ENCODE data around the gene CTNNA2.

The CTNNA2 gene

GRCh38 chr2:79971807-79972206 is 459.0 kb downstream of the CTNNA2 start:
- DNase-seq (ENCODE audit: insufficient read length): no peak
- FAIRE-seq: no peak
- TF ChIP-seq POLR2A (IDR thresholded peaks at IDR 0.05; ENCODE audit: low read depth, low read length) (no peak), POLR2AphosphoS5 (IDR thresholded peaks at IDR 0.05; ENCODE audit: low read depth, low read length) (no peak), TAF1 (IDR thresholded peaks at IDR 0.05; ENCODE audit: borderline replicate concordance, low read depth, low read length) (no peak)

- FAIRE-seq: no peak
- TF ChIP-seq POLR2A (IDR thresholded peaks at IDR 0.05; ENCODE audit: low read depth, low read length) (no peak), TAF1 (IDR thresholded peaks at IDR 0.05; ENCODE audit: borderline replicate concordance, low read depth, low read length) (no peak), POLR2AphosphoS5 (IDR thresholded peaks at IDR 0.05; ENCODE audit: low read depth, low read length) (no peak)
- DNase-seq (ENCODE audit: insufficient read length): no peak
Observed at GRCh38 chr2:79972661-79973060, 459.8 kb downstream of the CTNNA2 start.

- FAIRE-seq (no peak), DNase-seq (ENCODE audit: insufficient read length) (no peak)
- TF ChIP-seq POLR2AphosphoS5 (IDR thresholded peaks at IDR 0.05; ENCODE audit: low read depth, low read length) (no peak), TAF1 (IDR thresholded peaks at IDR 0.05; ENCODE audit: borderline replicate concordance, low read depth, low read length) (no peak), POLR2A (IDR thresholded peaks at IDR 0.05; ENCODE audit: low read depth, low read length) (no peak)
Observed at GRCh38 chr2:79975791-79976565, 463.1 kb downstream of the CTNNA2 start.

GRCh38 chr2:79977792-79978191 is 464.9 kb downstream of the CTNNA2 start:
- DNase-seq (ENCODE audit: insufficient read length) (no peak), FAIRE-seq (no peak)
- no peak for TF ChIP-seq POLR2A (IDR thresholded peaks at IDR 0.05; ENCODE audit: low read depth, low read length)
- TF ChIP-seq POLR2AphosphoS5 (IDR thresholded peaks at IDR 0.05; ENCODE audit: low read depth, low read length): no peak
- no peak for TF ChIP-seq TAF1 (IDR thresholded peaks at IDR 0.05; ENCODE audit: borderline replicate concordance, low read depth, low read length)

- FAIRE-seq (no peak), DNase-seq (ENCODE audit: insufficient read length) (no peak)
- no peak for TF ChIP-seq TAF1 (IDR thresholded peaks at IDR 0.05; ENCODE audit: borderline replicate concordance, low read depth, low read length)
- no peak for TF ChIP-seq POLR2A (IDR thresholded peaks at IDR 0.05; ENCODE audit: low read depth, low read length)
- no peak for TF ChIP-seq POLR2AphosphoS5 (IDR thresholded peaks at IDR 0.05; ENCODE audit: low read depth, low read length)
Observed at GRCh38 chr2:79980116-79980515, 467.3 kb downstream of the CTNNA2 start.

- DNase-seq (ENCODE audit: insufficient read length): no peak
- FAIRE-seq: no peak
- no peak for TF ChIP-seq POLR2A (IDR thresholded peaks at IDR 0.05; ENCODE audit: low read depth, low read length)
- no peak for TF ChIP-seq POLR2AphosphoS5 (IDR thresholded peaks at IDR 0.05; ENCODE audit: low read depth, low read length)
- no peak for TF ChIP-seq TAF1 (IDR thresholded peaks at IDR 0.05; ENCODE audit: borderline replicate concordance, low read depth, low read length)
Observed at GRCh38 chr2:79980816-79981215, 468.0 kb downstream of the CTNNA2 start.

GRCh38 chr2:79981316-79981715 is 468.5 kb downstream of the CTNNA2 start:
- TF ChIP-seq POLR2A (IDR thresholded peaks at IDR 0.05; ENCODE audit: low read depth, low read length) (no peak), TAF1 (IDR thresholded peaks at IDR 0.05; ENCODE audit: borderline replicate concordance, low read depth, low read length) (no peak), POLR2AphosphoS5 (IDR thresholded peaks at IDR 0.05; ENCODE audit: low read depth, low read length) (no peak)
- no peak for DNase-seq (ENCODE audit: insufficient read length)
- FAIRE-seq: no peak

- no peak for FAIRE-seq
- no peak for DNase-seq (ENCODE audit: insufficient read length)
Observed at GRCh38 chr2:79982445-79982844, 469.6 kb downstream of the CTNNA2 start.

GRCh38 chr2:79984476-79984875 is 471.6 kb downstream of the CTNNA2 start:
- DNase-seq (ENCODE audit: insufficient read length) (no peak), FAIRE-seq (no peak)
- TF ChIP-seq POLR2A (IDR thresholded peaks at IDR 0.05; ENCODE audit: low read depth, low read length): no peak
- TF ChIP-seq POLR2AphosphoS5 (IDR thresholded peaks at IDR 0.05; ENCODE audit: low read depth, low read length): no peak
- no peak for TF ChIP-seq TAF1 (IDR thresholded peaks at IDR 0.05; ENCODE audit: borderline replicate concordance, low read depth, low read length)

More at GRCh38 chr2:79982445-79982844, 469.6 kb downstream of the CTNNA2 start:
- TF ChIP-seq TAF1 (IDR thresholded peaks at IDR 0.05; ENCODE audit: borderline replicate concordance, low read depth, low read length): no peak
- no peak for TF ChIP-seq POLR2A (IDR thresholded peaks at IDR 0.05; ENCODE audit: low read depth, low read length)
- no peak for TF ChIP-seq POLR2AphosphoS5 (IDR thresholded peaks at IDR 0.05; ENCODE audit: low read depth, low read length)

- TF ChIP-seq TAF1 (IDR thresholded peaks at IDR 0.05; ENCODE audit: borderline replicate concordance, low read depth, low read length): no peak
- no peak for TF ChIP-seq POLR2AphosphoS5 (IDR thresholded peaks at IDR 0.05; ENCODE audit: low read depth, low read length)
- TF ChIP-seq POLR2A (IDR thresholded peaks at IDR 0.05; ENCODE audit: low read depth, low read length): no peak
- no peak for DNase-seq (ENCODE audit: insufficient read length)
- FAIRE-seq: no peak
Observed at GRCh38 chr2:79985145-79985544, 472.3 kb downstream of the CTNNA2 start.

- FAIRE-seq (no peak), DNase-seq (ENCODE audit: insufficient read length) (no peak)
- no peak for TF ChIP-seq TAF1 (IDR thresholded peaks at IDR 0.05; ENCODE audit: borderline replicate concordance, low read depth, low read length)
- TF ChIP-seq POLR2A (IDR thresholded peaks at IDR 0.05; ENCODE audit: low read depth, low read length): no peak
Observed at GRCh38 chr2:79985571-79985970, 472.7 kb downstream of the CTNNA2 start.

- no peak for TF ChIP-seq TAF1 (IDR thresholded peaks at IDR 0.05; ENCODE audit: borderline replicate concordance, low read depth, low read length)
- no peak for TF ChIP-seq POLR2A (IDR thresholded peaks at IDR 0.05; ENCODE audit: low read depth, low read length)
- TF ChIP-seq POLR2AphosphoS5 (IDR thresholded peaks at IDR 0.05; ENCODE audit: low read depth, low read length): no peak
- no peak for FAIRE-seq
- DNase-seq (ENCODE audit: insufficient read length): no peak
Observed at GRCh38 chr2:79993144-79993543, 480.3 kb downstream of the CTNNA2 start.
